T follicular helper cell (primary cell): ENCODE results near the gene RCL1.

Experiments
- DNase-seq: peaks from one replicate; pipeline ENCODE4 v3.0.0-alpha.2; 2020; ENCODE audit warnings: low read depth

RCL1 gene

GRCh38 chr9:4842734-4843133 lies 50.0 kb downstream of the RCL1 start:
- no peak for DNase-seq

- DNase-seq = no peak
Measured at GRCh38 chr9:4844056-4844838, 51.5 kb downstream of the RCL1 start.

DNA sequence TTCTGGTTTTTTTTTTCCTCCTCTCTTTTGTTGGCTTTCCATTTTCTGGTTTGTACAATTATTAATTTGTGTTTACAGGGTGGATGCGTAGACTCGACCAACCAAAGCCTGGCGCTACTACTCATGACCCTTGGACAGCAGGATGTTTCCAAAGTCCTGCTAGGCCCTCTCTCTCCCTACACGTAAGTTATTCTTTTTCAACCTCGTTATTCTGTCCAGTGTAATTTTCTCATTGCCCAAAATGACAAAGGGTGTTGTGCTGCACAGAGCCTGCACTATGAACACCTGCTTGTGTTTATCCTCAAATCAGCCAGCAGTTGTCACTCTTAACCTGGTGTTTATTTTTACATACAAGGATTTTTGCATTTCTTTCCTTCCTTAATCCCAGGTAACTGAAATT lies 56.6 kb downstream of the RCL1 start:
- no peak for DNase-seq

- DNase-seq = no peak
Measured at GRCh38 chr9:4850603-4851310, 58.0 kb downstream of the RCL1 start.

- DNase-seq = no peak
Measured at GRCh38 chr9:4852419-4852818, 59.7 kb downstream of the RCL1 start.

DNA sequence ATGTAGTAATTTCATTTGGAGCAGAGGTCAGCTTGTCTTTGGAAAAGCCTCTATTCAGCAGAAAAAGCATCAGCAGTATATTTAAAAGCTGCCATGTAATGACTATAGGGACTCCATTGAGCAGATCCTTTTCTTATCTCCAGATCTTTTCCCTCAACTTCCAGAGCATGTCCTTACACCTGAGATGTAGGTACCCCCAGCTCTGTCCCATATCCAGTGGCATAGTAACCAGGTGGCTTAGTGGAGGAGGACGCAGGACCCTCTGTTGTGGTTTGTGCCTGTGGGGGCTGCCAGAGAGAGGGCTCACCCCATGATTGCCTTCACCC lies 61.5 kb downstream of the RCL1 start:
- DNase-seq = no peak

DNA sequence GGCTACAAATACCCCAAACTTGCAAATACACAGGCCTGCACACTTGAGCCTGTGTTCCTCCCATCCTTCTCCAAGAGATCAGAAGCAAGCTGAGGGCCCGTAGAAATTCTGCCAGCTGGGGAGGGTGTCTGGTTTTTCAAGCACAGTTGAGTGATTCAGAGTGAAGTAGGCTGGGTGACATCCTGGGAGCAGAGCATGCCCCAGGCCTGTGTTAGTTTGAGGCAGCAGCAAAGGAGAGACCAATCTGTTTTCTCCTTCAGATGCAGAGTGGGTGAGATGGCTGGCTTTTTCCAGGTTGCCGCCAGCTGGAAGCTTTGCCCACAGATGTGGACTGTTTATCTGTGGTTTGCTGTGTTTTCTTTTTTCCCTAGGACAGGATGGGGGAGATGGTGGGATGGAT lies 63.1 kb downstream of the RCL1 start:
- no peak for DNase-seq

- DNase-seq = no peak
Measured at GRCh38 chr9:4857163-4857810, 64.5 kb downstream of the RCL1 start.

DNA sequence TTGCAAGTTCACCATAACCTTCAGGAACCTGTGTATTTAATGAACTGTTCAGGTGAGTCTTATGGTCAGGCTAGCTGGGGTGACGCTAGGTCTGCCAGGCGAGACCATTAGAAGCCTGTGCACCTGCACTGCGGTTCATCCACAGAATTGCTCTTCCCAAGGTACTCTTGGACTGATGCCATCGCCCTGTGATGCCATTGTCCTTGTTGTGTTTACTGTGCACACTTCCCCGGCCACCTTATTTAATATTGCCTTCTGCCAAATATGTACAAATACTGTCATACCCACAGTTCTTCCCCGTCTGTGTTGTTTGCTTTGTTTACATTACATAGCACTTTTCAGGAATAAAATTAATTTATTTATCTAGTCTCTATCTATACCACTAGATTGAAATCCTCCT lies 66.3 kb downstream of the RCL1 start:
- no peak for DNase-seq

DNA sequence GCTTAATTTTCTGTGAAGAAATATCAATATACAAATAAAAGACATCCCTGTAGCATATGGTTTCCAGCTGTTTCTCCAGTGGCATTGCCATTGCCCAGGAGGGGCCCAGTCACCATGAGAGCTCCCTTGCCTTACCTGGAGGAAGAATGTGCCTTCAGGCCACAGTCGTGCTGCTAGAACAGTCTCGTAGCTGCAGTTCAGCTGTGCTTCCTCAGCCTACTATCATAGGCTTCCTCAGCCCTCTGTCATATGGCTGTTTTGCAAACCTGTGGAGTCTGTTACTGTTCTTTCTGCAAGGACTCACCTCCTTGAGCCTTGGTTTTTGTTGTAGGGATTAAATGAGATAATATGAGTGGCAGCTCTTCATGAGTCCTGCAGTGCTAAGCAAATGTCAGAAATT lies 67.6 kb downstream of the RCL1 start:
- no peak for DNase-seq

- no peak for DNase-seq
Measured at GRCh38 chr9:4861145-4861544, 68.4 kb downstream of the RCL1 start.

GRCh38 chr9:4861736-4862451 lies 69.2 kb downstream of the RCL1 start:
- DNase-seq = no peak

- no peak for DNase-seq
Measured at GRCh38 chr9:4862506-4863250, 69.9 kb downstream of the RCL1 start.

DNA sequence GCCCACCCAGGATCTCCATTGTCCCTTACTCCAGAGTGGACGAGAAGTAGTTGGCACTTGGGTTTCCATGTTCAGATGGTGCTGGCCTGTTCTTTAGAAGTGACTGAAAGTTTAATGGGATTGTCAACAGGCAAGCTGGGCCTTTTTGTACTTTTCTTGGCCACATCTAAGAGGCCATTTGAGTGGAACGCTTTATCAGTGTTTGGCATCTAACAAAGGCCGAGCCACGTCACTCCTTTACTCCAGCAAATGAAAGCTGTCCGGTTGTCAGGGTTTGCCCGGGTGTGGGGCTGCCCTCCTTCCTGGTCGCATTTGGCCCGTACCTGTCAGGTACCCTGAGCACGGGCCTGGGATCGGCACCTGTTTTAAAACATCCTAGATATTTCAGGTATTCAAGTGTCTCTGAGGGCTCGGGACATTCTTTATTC lies 71.5 kb downstream of the RCL1 start:
- DNase-seq = no peak

DNA sequence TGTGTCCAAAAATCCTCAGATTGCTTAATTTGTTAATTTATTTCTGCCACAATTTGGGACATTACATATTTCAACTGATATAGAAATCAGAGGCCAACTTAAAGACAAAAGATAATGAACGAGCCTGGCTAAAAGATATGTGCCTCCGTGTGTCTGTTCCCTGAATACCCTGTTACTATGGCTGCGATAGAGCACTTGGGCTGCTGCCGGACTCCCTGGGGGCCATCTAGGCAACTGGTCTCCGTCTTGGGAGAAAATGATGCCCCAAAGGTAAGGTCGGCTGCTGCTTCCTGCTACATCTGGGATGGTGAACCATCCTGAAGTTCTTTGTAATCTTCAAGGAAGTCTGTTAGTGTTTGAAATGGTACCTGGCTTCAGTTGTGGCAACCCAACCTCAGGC lies 72.0 kb downstream of the RCL1 start:
- no peak for DNase-seq

- no peak for DNase-seq
Measured at GRCh38 chr9:4865681-4866080, 72.9 kb downstream of the RCL1 start.

DNA sequence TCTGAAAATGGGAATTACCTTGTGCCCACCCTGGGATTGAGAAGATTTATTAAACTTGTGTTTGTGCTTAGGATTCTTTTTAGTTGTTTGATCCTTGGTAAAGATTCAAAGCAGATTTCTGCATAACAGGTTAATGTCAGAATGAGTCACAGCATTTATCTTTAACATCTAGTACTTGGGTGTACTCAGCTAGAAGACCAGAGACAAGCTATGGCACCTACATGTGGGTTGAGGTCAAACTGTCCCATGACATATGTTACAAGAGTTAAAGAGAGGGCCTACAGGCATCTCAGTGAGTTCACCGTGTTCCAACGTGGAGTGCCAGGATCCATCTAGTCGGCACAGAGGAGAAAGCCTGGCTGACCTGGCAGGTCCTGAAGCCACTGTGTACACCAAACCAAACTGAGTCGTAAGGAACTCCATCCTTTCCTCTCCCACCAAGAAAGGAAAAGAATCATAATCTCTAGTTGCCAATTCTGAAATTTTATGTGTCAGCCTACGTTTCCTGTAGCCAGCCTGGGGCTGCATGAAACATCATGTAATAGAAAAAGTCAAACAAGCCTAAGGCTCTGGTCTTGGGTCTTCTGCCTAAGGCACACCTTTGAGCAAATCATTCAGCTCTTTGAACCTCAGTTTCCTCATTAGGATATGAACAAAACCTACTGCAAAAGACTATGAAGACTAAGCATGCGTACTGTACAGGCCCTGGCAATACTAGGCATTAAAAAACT lies 73.7 kb downstream of the RCL1 start:
- no peak for DNase-seq

GRCh38 chr9:4873066-4873465 lies 80.3 kb downstream of the RCL1 start:
- DNase-seq = no peak

GRCh38 chr9:4875559-4875958 lies 82.8 kb downstream of the RCL1 start:
- DNase-seq = no peak

- no peak for DNase-seq
Measured at GRCh38 chr9:4879115-4879558, 86.4 kb downstream of the RCL1 start.

DNA sequence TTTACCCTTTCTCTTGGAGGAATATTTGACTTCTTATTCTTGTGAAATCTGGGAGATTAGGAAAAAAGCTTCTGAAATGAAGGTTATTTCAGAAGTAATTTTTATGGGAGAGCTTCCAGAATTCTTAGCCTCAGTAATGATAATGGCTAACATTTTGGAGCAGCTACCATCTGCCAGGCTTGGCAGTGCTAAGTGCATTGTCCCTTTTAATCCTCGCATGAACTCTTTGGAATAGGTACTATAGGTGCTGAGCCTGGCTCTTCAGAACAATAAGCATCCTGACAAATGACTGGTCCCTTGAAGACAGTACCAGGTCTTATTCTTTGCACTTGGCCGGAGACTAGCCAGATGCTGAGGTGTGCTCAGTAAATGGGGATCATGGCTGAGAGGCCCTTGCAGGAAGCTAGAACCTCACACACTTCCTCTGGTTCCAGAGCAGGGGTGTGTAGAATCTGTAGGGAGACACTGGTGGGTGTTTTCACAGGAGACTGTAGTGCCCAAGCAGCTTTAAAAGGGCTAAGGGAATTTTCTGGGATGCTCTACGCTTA lies 90.7 kb downstream of the RCL1 start:
- DNase-seq = no peak
